ENCODE measurements around the gene UROC1.

- TF ChIP-seq, protein P1, sequence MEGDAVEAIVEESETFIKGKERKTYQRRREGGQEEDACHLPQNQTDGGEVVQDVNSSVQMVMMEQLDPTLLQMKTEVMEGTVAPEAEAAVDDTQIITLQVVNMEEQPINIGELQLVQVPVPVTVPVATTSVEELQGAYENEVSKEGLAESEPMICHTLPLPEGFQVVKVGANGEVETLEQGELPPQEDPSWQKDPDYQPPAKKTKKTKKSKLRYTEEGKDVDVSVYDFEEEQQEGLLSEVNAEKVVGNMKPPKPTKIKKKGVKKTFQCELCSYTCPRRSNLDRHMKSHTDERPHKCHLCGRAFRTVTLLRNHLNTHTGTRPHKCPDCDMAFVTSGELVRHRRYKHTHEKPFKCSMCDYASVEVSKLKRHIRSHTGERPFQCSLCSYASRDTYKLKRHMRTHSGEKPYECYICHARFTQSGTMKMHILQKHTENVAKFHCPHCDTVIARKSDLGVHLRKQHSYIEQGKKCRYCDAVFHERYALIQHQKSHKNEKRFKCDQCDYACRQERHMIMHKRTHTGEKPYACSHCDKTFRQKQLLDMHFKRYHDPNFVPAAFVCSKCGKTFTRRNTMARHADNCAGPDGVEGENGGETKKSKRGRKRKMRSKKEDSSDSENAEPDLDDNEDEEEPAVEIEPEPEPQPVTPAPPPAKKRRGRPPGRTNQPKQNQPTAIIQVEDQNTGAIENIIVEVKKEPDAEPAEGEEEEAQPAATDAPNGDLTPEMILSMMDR (IDR thresholded peaks at IDR 0.05) = no peak
- no peak for TF ChIP-seq POLR2A (IDR thresholded peaks at IDR 0.05)
These were observed 65.4 kb downstream of the UROC1 start for GRCh38 chr3:126452213-126452612.

Data from testis (tissue), 2 donors.